ENCODE measurements around the gene ZNF341.

Gene ZNF341

GRCh38 chr20:33793011-33793931, 61.5 kb downstream of the ZNF341 start:
- CTCF ChIA-PET = interaction anchor here (0.6 to 1.5 kb wide), 8 partner anchors 18 to 1557 kb away, joined by 3 to 15 read pairs (median 4); partner anchors contain the start of gene CHMP4B
- TF ChIP-seq CTCF (conservative IDR thresholded peaks at IDR 0.05; ENCODE audit: low read depth) = no peak
- no peak for DNase-seq (ENCODE audit: low spot score)
- POLR2A ChIA-PET (ENCODE audit: low non-redundant PET) = no interaction called here
- H3K27ac ChIP-seq = peak overlapping the region; percentile 51

- no peak overlapping the region for H3K27ac ChIP-seq
- ChIA-PET POLR2A (ENCODE audit: low non-redundant PET) (interaction anchor here (0.6 kb wide), 1 partner anchor 64 kb away, joined by 4 read pairs; no protein-coding TSS in a partner anchor), CTCF (interaction anchor here (0.7 kb wide), 1 partner anchor 224 kb away, joined by 3 read pairs; no protein-coding TSS in a partner anchor)
- peak; percentile 75 for DNase-seq (ENCODE audit: low spot score)
- no peak for TF ChIP-seq CTCF (conservative IDR thresholded peaks at IDR 0.05; ENCODE audit: low read depth)
These were observed 64.6 kb downstream of the ZNF341 start for GRCh38 chr20:33796263-33796906.

GRCh38 chr20:33796907-33797544, 65.2 kb downstream of the ZNF341 start:
- H3K27ac ChIP-seq = no peak overlapping the region
- DNase-seq (ENCODE audit: low spot score) = peak; percentile 68
- TF ChIP-seq CTCF (conservative IDR thresholded peaks at IDR 0.05; ENCODE audit: low read depth) = no peak
- ChIA-PET POLR2A (ENCODE audit: low non-redundant PET) (interaction anchor here (0.6 kb wide), 1 partner anchor 65 kb away, joined by 4 read pairs; no protein-coding TSS in a partner anchor), CTCF (no interaction called here)

GRCh38 chr20:33798444-33798843, 66.6 kb downstream of the ZNF341 start:
- ChIA-PET POLR2A (ENCODE audit: low non-redundant PET) (no interaction called here), CTCF (interaction anchor here (1.0 kb wide), 1 partner anchor 14 kb away, joined by 5 read pairs; no protein-coding TSS in a partner anchor)
- no peak for DNase-seq (ENCODE audit: low spot score)

GRCh38 chr20:33803921-33804337, 72.1 kb downstream of the ZNF341 start:
- ChIA-PET CTCF (interaction anchor here (0.7 kb wide), 1 partner anchor 342 kb away, joined by 6 read pairs; no protein-coding TSS in a partner anchor), POLR2A (ENCODE audit: low non-redundant PET) (no interaction called here)
- no peak for TF ChIP-seq CTCF (conservative IDR thresholded peaks at IDR 0.05; ENCODE audit: low read depth)
- DNase-seq (ENCODE audit: low spot score) = peak; percentile 86
- H3K27ac ChIP-seq = peak overlapping the region; percentile 44

More at GRCh38 chr20:33798444-33798843, 66.6 kb downstream of the ZNF341 start:
- no peak for TF ChIP-seq CTCF (conservative IDR thresholded peaks at IDR 0.05; ENCODE audit: low read depth)
- H3K27ac ChIP-seq = no peak overlapping the region

GRCh38 chr20:33808388-33808787, 76.6 kb downstream of the ZNF341 start:
- ChIA-PET CTCF (no interaction called here), POLR2A (ENCODE audit: low non-redundant PET) (no interaction called here)
- DNase-seq (ENCODE audit: low spot score) = no peak
- no peak overlapping the region for H3K27ac ChIP-seq
- no peak for TF ChIP-seq CTCF (conservative IDR thresholded peaks at IDR 0.05; ENCODE audit: low read depth)
